Gastroesophageal sphincter (tissue), 4 donors: ENCODE results near the gene CYP1A2. TPM values are rescaled to one million over a fixed set of nuclear protein-coding genes. Genes with fewer than 3 reads are reported as not detected.

Source experiments
- ATAC-seq: fragments of 150-250 bp; one replicate; pipeline ENCODE4 v1.9.1; 2016; ENCODE audit warnings: mild to moderate bottlenecking, moderate library complexity
- H3K27ac ChIP-seq, 4 donors: fragments of 200-600 bp; sonication (generic) in 3 of 4; 1 replicate in 3 of 4; 2 replicates in 1 of 4; pipeline ENCODE4 v1.5.1; 2016 to 2019
- H3K27me3 ChIP-seq: fragments of 200-600 bp; sonication (generic); one replicate; pipeline ENCODE4 v1.5.1; 2019
- H3K36me3 ChIP-seq, 2 donors: fragments of 200-600 bp; sonication (generic); one replicate each; pipeline ENCODE4 v1.5.1; 2019; ENCODE audit warnings: control low read depth in 1 of 2
- H3K4me1 ChIP-seq, 3 donors: fragments of 200-600 bp; sonication (generic); 1 replicate in 2 of 3; 2 replicates in 1 of 3; pipeline ENCODE4 v1.5.1; 2016 to 2019; ENCODE audit warnings: control low read depth in 2 of 3
- H3K4me3 ChIP-seq, 2 donors: fragments of 200-600 bp; sonication (generic); one replicate each; pipeline ENCODE4 v1.5.1; 2019; ENCODE audit warnings: mild to moderate bottlenecking in 1 of 2, moderate library complexity in 1 of 2
- H3K9me3 ChIP-seq, 3 donors: fragments of 200-600 bp; sonication (generic); one replicate each; pipeline ENCODE4 v1.5.1; 2017 to 2019; ENCODE audit warnings: control low read depth in 2 of 3
- EP300 ChIP-seq: sonication (generic); formaldehyde crosslinking; IDR thresholded peaks from one replicate; pipeline ENCODE4 v1.6.1; 2017; ENCODE audit warnings: antibody characterized with exemption, mild to moderate bottlenecking
- POLR2A ChIP-seq, 2 donors: fragments of 450-650 bp; IDR thresholded peaks; one replicate each; pipeline ENCODE4 v1.6.1; 2017; ENCODE audit warnings: antibody characterized with exemption in 2 of 2, mild to moderate bottlenecking in 2 of 2, moderate library complexity in 1 of 2
- POLR2AphosphoS5 ChIP-seq: sonication (generic); formaldehyde crosslinking; IDR thresholded peaks from one replicate; pipeline ENCODE4 v1.6.1; 2017; ENCODE audit warnings: antibody characterized with exemption
- WGBS, 2 donors: methylation state at CpG; one replicate each; pipeline ENCODE4 v1.1.5; 2018; ENCODE audit warnings: low coverage in 1 of 2; 5-methylcytosine and 5-hydroxymethylcytosine counted together
- total RNA-seq, 4 donors: library from RNA; depleted of rRNA; stranded (reverse); fragments of >200 nt; gene quantifications; one replicate each; pipeline ENCODE4 v1.1.0, GENCODE V29; 2016
- TF ChIP-seq, protein P1 (sequence below), 4 experiments: fragments of 200-600 bp in 2 of 4; fragments of 450-650 bp in 2 of 4; sonication (generic) in 1 of 4; IDR thresholded peaks; one replicate each; pipeline ENCODE4 v1.5.1; 2017 to 2019; ENCODE audit warnings: antibody characterized with exemption in 4 of 4, mild to moderate bottlenecking in 2 of 4, moderate library complexity in 2 of 4

Gene CYP1A2, protein sequence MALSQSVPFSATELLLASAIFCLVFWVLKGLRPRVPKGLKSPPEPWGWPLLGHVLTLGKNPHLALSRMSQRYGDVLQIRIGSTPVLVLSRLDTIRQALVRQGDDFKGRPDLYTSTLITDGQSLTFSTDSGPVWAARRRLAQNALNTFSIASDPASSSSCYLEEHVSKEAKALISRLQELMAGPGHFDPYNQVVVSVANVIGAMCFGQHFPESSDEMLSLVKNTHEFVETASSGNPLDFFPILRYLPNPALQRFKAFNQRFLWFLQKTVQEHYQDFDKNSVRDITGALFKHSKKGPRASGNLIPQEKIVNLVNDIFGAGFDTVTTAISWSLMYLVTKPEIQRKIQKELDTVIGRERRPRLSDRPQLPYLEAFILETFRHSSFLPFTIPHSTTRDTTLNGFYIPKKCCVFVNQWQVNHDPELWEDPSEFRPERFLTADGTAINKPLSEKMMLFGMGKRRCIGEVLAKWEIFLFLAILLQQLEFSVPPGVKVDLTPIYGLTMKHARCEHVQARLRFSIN
- total RNA-seq = not detected

DNA sequence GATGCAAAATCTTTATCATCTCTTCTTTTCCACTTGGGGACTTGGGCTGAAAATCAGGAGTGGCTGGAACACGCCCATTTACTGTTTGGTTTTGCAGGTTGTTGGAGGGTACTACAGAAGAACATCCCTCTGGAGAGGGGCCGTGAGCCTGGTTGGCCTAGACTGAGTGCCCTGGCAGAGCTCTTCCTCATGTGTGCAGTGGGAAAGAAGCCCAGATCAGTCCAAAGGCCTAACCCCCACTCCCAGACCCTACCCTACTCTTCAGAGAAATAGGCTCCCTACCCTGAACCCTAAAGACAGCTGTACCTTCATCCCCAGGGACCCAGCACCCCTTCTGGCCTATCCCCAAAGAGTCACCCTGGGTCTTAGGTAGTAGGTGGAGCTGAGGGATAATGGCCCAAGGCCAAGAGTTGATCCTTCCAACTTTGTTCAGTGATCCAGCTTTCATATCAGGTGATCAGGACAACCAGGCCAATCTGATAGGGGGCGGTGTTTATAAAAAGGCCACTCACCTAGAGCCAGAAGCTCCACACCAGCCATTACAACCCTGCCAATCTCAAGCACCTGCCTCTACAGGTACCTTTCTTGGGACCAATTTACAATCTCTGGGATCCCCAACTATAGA, at the start of gene CYP1A2:
Gene CYP1A2 (plus strand): TSS at position 524 of the 625 bp plus-strand sequence. CDS start 894 bp downstream, outside the sequence.
- H3K27me3 ChIP-seq = peaks cover 4% of the 10 kb centered on the region
- no peaks in the 10 kb centered on the region for H3K36me3 ChIP-seq
- H3K9me3 ChIP-seq = no peaks in the 10 kb centered on the region
- no peak within 1 kb of the TSS for H3K27ac ChIP-seq
- no peak for ATAC-seq
- WGBS, 2 donors = 67% methylated on average over 1 of the region's 3 CpGs; no CpG with 5 or more reads in 1 of the 2 donors
- TF ChIP-seq POLR2AphosphoS5 = no peak
- no peak for TF ChIP-seq EP300
- TF ChIP-seq POLR2A (IDR thresholded peaks at IDR 0.05) = no peak
- TF ChIP-seq, protein P1, sequence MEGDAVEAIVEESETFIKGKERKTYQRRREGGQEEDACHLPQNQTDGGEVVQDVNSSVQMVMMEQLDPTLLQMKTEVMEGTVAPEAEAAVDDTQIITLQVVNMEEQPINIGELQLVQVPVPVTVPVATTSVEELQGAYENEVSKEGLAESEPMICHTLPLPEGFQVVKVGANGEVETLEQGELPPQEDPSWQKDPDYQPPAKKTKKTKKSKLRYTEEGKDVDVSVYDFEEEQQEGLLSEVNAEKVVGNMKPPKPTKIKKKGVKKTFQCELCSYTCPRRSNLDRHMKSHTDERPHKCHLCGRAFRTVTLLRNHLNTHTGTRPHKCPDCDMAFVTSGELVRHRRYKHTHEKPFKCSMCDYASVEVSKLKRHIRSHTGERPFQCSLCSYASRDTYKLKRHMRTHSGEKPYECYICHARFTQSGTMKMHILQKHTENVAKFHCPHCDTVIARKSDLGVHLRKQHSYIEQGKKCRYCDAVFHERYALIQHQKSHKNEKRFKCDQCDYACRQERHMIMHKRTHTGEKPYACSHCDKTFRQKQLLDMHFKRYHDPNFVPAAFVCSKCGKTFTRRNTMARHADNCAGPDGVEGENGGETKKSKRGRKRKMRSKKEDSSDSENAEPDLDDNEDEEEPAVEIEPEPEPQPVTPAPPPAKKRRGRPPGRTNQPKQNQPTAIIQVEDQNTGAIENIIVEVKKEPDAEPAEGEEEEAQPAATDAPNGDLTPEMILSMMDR (IDR thresholded peaks at IDR 0.05) = no peak
- H3K4me1 ChIP-seq = no peaks in the 10 kb centered on the region
- no peak within 1 kb of the TSS for H3K4me3 ChIP-seq

DNA sequence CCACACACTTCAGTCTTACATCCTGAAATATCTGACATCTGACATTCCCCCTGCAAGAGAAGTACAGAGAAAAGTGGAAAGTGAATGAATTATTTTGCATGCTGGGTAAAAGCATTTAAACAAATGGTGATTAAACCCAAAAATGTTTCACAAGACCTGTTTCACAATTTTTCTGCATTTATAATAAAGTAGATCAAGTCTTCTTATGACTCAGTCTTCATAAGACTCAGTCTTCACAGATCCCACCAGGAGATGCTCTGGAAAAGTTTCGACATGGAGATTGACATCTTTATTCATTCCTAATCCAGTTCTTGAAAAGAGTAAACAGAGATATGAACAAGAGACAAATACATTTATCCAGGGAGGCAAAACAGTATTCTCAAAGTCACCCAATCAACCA, 39.6 kb upstream of the CYP1A2 start:
- H3K4me3 ChIP-seq = no peak overlapping the region
- no peaks in the 10 kb centered on the region for H3K4me1 ChIP-seq
- peaks cover 33% of the 10 kb centered on the region for H3K27me3 ChIP-seq
- no peaks in the 10 kb centered on the region for H3K9me3 ChIP-seq
- TF ChIP-seq POLR2AphosphoS5 = no peak
- TF ChIP-seq, protein P1 (IDR thresholded peaks at IDR 0.05) = no peak
- TF ChIP-seq EP300 = no peak
- TF ChIP-seq POLR2A (IDR thresholded peaks at IDR 0.05) = no peak
- no peaks in the 10 kb centered on the region for H3K36me3 ChIP-seq
- WGBS, 2 donors = 47 to 100% methylated on average over 1 of the region's 1 CpG
- no peak for ATAC-seq
- H3K27ac ChIP-seq = no peak overlapping the region

DNA sequence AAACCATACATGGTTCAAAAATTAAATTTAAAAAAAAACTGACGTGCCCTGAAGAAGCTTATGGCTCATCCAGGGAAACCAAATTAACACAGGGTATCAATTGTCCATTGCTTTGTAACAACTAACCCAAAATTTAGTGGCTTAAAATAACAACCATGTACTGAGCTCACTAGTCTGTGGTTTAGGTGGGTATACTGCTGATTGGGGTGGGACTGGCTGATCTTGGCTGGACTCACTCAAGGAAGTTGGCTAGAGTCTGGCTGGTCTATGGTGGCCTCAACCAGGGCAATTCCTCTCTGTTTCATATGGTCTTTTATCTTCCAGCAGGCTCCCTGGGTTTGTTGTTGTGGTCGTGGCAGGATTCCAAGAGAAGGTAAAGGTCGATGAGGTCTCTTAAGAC, 38.8 kb upstream of the CYP1A2 start:
- Histone ChIP-seq H3K4me3 (no peak overlapping the region), H3K9me3 (no peaks in the 10 kb centered on the region), H3K4me1 (no peaks in the 10 kb centered on the region), H3K27ac (no peak overlapping the region), H3K36me3 (no peaks in the 10 kb centered on the region), H3K27me3 (peaks cover 29% of the 10 kb centered on the region)
- WGBS, 2 donors = 33 to 60% methylated on average over 1 of the region's 3 CpGs
- ATAC-seq = no peak
- TF ChIP-seq EP300 = no peak
- TF ChIP-seq, protein P1 (IDR thresholded peaks at IDR 0.05) = no peak

DNA sequence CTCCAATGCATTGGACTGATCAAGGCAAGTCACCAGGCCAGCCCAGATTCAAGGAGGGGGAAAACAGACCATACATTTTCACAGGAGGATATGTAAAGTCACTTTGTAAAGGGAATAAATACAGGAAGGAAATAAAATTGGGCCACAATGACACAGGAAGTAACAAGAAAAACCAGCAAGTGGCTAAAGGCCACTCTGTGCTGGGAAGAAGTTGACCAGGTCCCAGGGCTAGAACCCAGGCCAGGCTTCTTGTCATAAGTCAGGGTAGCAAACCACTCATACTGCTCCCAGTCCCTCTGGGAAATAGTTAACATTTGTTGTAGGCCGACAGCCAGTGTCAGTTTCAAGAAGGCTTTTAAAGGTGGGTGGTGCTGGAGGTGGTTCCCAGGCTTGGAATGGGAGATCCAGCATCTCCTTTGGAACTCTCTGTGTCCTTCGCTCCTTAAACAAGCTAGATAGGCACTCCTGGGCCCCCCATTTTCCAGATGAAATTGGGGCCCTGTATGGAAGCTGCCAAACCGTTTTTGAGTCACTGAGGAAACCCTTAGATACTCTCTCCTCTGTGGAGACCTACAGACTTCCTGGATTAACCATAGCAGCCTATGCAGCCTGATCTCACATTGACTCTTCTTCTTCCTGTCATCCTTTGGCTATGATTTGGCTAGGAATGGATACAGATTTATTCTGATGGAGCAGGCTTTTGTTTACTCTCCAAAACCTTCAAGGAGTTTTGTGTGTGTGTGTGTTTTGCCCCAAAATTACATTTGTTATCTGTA, 38.1 kb upstream of the CYP1A2 start:
- WGBS, 2 donors = 42 to 50% methylated on average over 2 to 3 of the region's 3 CpGs
- ATAC-seq = no peak
- Histone ChIP-seq H3K36me3 (no peaks in the 10 kb centered on the region), H3K4me1 (no peaks in the 10 kb centered on the region), H3K4me3 (no peak overlapping the region), H3K27me3 (peaks cover 29% of the 10 kb centered on the region), H3K9me3 (no peaks in the 10 kb centered on the region), H3K27ac (no peak overlapping the region)
- TF ChIP-seq POLR2AphosphoS5 = no peak

DNA sequence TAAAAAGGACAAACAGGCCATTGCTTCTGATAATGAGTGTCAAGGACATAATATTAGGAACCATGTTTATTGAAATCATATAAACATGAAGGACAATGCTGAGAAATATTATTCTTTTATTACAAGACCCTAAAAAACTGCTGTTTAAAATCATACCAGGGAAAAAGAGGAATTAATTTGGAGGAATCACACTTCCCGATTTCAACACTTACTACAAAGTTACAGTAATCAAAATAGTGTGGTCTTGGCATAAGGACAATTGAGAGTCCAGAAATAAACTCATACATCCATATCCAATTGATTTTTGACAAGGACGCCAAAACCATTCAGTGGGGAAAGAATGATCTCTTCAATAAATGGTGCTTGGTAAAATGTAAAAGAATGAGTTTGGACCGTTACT, 36.3 kb upstream of the CYP1A2 start:
- ATAC-seq = no peak
- WGBS, 2 donors = 66 to 69% methylated on average over 3 of the region's 3 CpGs
- TF ChIP-seq POLR2AphosphoS5 = no peak
- TF ChIP-seq POLR2A (IDR thresholded peaks at IDR 0.05) = no peak
- TF ChIP-seq EP300 = no peak
- TF ChIP-seq, protein P1 (IDR thresholded peaks at IDR 0.05) = no peak
- Histone ChIP-seq H3K27ac (no peak overlapping the region), H3K27me3 (peaks cover 17% of the 10 kb centered on the region), H3K4me3 (no peak overlapping the region), H3K4me1 (no peaks in the 10 kb centered on the region), H3K36me3 (no peaks in the 10 kb centered on the region), H3K9me3 (no peaks in the 10 kb centered on the region)
